ENCODE measurements around the gene GNB1L. TPM values are rescaled to one million over a fixed set of nuclear protein-coding genes. Genes with fewer than 3 reads are reported as not detected.

GNB1L gene
- total and polyA plus RNA-seq, 2 of the 13 experiments (the other 11 are each of a cell fraction or from before 2014, with no cell fraction given): 2.5 to 7.4 TPM

DNA sequence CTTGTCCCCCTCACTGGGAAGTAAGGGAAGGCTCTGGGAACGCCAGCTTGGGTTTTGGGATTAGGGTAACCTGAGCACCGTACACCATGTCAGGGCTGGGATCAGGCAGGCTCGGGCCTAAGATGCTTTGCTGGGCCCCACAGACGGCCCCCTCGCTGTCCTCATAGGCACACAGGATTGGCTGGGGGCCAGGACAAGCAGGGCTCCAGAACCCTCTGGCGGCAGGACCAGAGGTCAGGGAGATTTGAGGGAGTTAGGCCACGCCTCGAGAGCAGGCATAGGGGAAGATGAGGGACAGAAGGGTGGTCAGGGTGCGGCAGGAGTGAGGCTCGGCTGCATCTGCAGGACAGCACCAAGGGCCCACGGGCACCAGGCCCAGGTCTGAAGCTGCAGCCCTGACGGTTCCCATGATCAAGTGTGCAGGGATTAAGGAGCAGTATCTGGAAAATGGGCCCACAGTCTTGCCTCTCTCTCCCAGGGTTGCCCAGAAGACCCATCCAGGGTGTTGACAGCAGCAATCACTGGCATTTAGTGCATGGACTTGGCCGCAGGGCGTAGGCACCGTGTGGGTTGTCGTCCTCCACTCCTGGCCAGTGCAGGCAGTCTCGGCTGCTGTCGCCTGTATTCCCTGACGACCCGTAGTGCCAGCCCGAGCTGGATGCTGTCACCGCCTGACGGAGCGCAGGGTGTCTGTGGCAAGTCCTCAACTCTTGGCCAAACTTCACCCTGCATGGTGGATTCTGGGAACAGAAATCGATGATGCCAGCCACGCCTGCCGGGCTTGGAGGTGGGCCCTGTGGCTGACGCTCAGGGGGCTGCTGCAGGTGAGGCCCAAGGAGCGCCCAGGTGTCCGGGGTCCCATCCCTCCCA is 15.7 kb upstream of the GNB1L start (continued):
- TF ChIP-seq, protein P1, sequence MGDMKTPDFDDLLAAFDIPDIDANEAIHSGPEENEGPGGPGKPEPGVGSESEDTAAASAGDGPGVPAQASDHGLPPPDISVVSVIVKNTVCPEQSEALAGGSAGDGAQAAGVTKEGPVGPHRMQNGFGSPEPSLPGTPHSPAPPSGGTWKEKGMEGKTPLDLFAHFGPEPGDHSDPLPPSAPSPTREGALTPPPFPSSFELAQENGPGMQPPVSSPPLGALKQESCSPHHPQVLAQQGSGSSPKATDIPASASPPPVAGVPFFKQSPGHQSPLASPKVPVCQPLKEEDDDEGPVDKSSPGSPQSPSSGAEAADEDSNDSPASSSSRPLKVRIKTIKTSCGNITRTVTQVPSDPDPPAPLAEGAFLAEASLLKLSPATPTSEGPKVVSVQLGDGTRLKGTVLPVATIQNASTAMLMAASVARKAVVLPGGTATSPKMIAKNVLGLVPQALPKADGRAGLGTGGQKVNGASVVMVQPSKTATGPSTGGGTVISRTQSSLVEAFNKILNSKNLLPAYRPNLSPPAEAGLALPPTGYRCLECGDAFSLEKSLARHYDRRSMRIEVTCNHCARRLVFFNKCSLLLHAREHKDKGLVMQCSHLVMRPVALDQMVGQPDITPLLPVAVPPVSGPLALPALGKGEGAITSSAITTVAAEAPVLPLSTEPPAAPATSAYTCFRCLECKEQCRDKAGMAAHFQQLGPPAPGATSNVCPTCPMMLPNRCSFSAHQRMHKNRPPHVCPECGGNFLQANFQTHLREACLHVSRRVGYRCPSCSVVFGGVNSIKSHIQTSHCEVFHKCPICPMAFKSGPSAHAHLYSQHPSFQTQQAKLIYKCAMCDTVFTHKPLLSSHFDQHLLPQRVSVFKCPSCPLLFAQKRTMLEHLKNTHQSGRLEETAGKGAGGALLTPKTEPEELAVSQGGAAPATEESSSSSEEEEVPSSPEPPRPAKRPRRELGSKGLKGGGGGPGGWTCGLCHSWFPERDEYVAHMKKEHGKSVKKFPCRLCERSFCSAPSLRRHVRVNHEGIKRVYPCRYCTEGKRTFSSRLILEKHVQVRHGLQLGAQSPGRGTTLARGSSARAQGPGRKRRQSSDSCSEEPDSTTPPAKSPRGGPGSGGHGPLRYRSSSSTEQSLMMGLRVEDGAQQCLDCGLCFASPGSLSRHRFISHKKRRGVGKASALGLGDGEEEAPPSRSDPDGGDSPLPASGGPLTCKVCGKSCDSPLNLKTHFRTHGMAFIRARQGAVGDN (CRISPR knock-in tag; IDR thresholded peaks at IDR 0.05): peak; percentile 63
- TF ChIP-seq ZNF382 (CRISPR knock-in tag; IDR thresholded peaks at IDR 0.05; ENCODE audit: borderline replicate concordance) (no peak), ZNF629 (CRISPR knock-in tag; conservative IDR thresholded peaks at IDR 0.05) (peak; percentile 87), CAMTA2 (CRISPR knock-in tag; IDR thresholded peaks at IDR 0.05; ENCODE audit: borderline replicate concordance) (no peak)
- TF ChIP-seq, protein P2, sequence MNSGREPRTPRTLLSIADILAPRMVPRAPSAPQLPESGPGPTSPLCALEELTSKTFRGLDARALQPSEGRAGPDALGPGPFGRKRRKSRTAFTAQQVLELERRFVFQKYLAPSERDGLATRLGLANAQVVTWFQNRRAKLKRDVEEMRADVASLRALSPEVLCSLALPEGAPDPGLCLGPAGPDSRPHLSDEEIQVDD (CRISPR knock-in tag; IDR thresholded peaks at IDR 0.05; ENCODE audit: borderline replicate concordance): no peak
- TF ChIP-seq, protein P3, sequence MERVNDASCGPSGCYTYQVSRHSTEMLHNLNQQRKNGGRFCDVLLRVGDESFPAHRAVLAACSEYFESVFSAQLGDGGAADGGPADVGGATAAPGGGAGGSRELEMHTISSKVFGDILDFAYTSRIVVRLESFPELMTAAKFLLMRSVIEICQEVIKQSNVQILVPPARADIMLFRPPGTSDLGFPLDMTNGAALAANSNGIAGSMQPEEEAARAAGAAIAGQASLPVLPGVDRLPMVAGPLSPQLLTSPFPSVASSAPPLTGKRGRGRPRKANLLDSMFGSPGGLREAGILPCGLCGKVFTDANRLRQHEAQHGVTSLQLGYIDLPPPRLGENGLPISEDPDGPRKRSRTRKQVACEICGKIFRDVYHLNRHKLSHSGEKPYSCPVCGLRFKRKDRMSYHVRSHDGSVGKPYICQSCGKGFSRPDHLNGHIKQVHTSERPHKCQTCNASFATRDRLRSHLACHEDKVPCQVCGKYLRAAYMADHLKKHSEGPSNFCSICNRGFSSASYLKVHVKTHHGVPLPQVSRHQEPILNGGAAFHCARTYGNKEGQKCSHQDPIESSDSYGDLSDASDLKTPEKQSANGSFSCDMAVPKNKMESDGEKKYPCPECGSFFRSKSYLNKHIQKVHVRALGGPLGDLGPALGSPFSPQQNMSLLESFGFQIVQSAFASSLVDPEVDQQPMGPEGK (CRISPR knock-in tag; IDR thresholded peaks at IDR 0.05): 0 out of 2 replicates have a peak, but pooled peaks have one; percentile 35
- TF ChIP-seq, protein P4, sequence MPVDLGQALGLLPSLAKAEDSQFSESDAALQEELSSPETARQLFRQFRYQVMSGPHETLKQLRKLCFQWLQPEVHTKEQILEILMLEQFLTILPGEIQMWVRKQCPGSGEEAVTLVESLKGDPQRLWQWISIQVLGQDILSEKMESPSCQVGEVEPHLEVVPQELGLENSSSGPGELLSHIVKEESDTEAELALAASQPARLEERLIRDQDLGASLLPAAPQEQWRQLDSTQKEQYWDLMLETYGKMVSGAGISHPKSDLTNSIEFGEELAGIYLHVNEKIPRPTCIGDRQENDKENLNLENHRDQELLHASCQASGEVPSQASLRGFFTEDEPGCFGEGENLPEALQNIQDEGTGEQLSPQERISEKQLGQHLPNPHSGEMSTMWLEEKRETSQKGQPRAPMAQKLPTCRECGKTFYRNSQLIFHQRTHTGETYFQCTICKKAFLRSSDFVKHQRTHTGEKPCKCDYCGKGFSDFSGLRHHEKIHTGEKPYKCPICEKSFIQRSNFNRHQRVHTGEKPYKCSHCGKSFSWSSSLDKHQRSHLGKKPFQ (CRISPR knock-in tag; IDR thresholded peaks at IDR 0.05; ENCODE audit: insufficient replicate concordance): no peak

Data from HepG2 (cell line).